ENCODE results near the gene TSHZ2.

The TSHZ2 gene

GRCh38 chr20:53069132-53069531 lies 97.0 kb downstream of the TSHZ2 start:
- no peak for TF ChIP-seq TCF12 (IDR thresholded peaks at IDR 0.05; ENCODE audit: low read depth)
- TF ChIP-seq FOXM1 (IDR thresholded peaks at IDR 0.05; ENCODE audit: borderline replicate concordance, low read depth): no peak
- TF ChIP-seq, protein P1, sequence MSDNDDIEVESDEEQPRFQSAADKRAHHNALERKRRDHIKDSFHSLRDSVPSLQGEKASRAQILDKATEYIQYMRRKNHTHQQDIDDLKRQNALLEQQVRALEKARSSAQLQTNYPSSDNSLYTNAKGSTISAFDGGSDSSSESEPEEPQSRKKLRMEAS (IDR thresholded peaks at IDR 0.05): no peak

GRCh38 chr20:53070224-53070623 lies 98.1 kb downstream of the TSHZ2 start:
- TF ChIP-seq TAF1 (IDR thresholded peaks at IDR 0.05; ENCODE audit: low read depth): no peak
- TF ChIP-seq RAD21 (IDR thresholded peaks at IDR 0.05; ENCODE audit: low read depth): no peak
- no peak for TF ChIP-seq EGR1 (IDR thresholded peaks at IDR 0.05)
- TF ChIP-seq, protein P1 (IDR thresholded peaks at IDR 0.05): no peak
- TF ChIP-seq NFIC (IDR thresholded peaks at IDR 0.05): no peak
- TF ChIP-seq CEBPB (IDR thresholded peaks at IDR 0.05): no peak
- no peak for TF ChIP-seq TEAD4 (IDR thresholded peaks at IDR 0.05)
- TF ChIP-seq USF1 (IDR thresholded peaks at IDR 0.05): no peak
- no peak for TF ChIP-seq EP300 (IDR thresholded peaks at IDR 0.05; ENCODE audit: borderline replicate concordance)
- no peak for TF ChIP-seq REST (IDR thresholded peaks at IDR 0.05; ENCODE audit: low read depth)
- TF ChIP-seq TCF12 (IDR thresholded peaks at IDR 0.05; ENCODE audit: low read depth): no peak
- no peak for TF ChIP-seq CREB1 (IDR thresholded peaks at IDR 0.05; ENCODE audit: low read depth)
- no peak for TF ChIP-seq FOXM1 (IDR thresholded peaks at IDR 0.05; ENCODE audit: borderline replicate concordance, low read depth)

- no peak for TF ChIP-seq TAF1 (IDR thresholded peaks at IDR 0.05; ENCODE audit: low read depth)
- TF ChIP-seq, protein P1 (IDR thresholded peaks at IDR 0.05): no peak
- no peak for TF ChIP-seq EGR1 (IDR thresholded peaks at IDR 0.05)
Measured at GRCh38 chr20:53070706-53071392, 98.7 kb downstream of the TSHZ2 start.

DNA sequence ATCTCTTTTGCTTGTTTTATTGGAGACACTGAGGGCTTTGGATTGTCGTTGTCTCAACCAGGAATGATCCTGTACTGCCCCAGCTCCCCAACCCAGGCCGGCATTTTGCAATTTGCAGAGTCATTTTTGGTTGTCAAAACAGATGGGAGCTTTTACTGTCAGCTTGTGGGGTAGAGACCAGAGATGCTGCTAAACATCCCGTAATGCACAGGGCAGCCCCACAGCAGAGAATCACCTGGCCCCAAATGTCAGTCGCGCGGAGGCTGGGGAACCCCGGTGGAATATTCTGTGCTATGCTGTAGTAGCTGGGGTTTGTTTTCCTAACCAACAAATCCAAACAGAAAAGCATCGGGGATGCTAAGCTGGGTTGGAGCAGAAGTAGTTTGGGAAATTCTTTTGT lies 99.7 kb downstream of the TSHZ2 start:
- TF ChIP-seq USF1 (IDR thresholded peaks at IDR 0.05) (no peak), EP300 (IDR thresholded peaks at IDR 0.05; ENCODE audit: borderline replicate concordance) (no peak), ZBTB7A (IDR thresholded peaks at IDR 0.05; ENCODE audit: low read depth) (no peak), REST (IDR thresholded peaks at IDR 0.05; ENCODE audit: low read depth) (no peak), TEAD4 (IDR thresholded peaks at IDR 0.05) (no peak), EGR1 (IDR thresholded peaks at IDR 0.05) (no peak), TAF1 (IDR thresholded peaks at IDR 0.05; ENCODE audit: low read depth) (no peak), CREB1 (IDR thresholded peaks at IDR 0.05; ENCODE audit: low read depth) (no peak), NFIC (IDR thresholded peaks at IDR 0.05) (no peak), YY1 (IDR thresholded peaks at IDR 0.05; ENCODE audit: low read depth) (no peak), CEBPB (IDR thresholded peaks at IDR 0.05) (no peak), FOXM1 (IDR thresholded peaks at IDR 0.05; ENCODE audit: borderline replicate concordance, low read depth) (no peak), TCF12 (IDR thresholded peaks at IDR 0.05; ENCODE audit: low read depth) (no peak), RAD21 (IDR thresholded peaks at IDR 0.05; ENCODE audit: low read depth) (no peak)
- TF ChIP-seq, protein P1 (IDR thresholded peaks at IDR 0.05): no peak

- TF ChIP-seq YY1 (IDR thresholded peaks at IDR 0.05; ENCODE audit: low read depth): no peak
- TF ChIP-seq TEAD4 (IDR thresholded peaks at IDR 0.05): no peak
- TF ChIP-seq CREB1 (IDR thresholded peaks at IDR 0.05; ENCODE audit: low read depth): no peak
- no peak for TF ChIP-seq EGR1 (IDR thresholded peaks at IDR 0.05)
- no peak for TF ChIP-seq REST (IDR thresholded peaks at IDR 0.05; ENCODE audit: low read depth)
- no peak for TF ChIP-seq CEBPB (IDR thresholded peaks at IDR 0.05)
- no peak for TF ChIP-seq TCF12 (IDR thresholded peaks at IDR 0.05; ENCODE audit: low read depth)
- TF ChIP-seq USF1 (IDR thresholded peaks at IDR 0.05): no peak
- TF ChIP-seq TAF1 (IDR thresholded peaks at IDR 0.05; ENCODE audit: low read depth): no peak
- TF ChIP-seq EP300 (IDR thresholded peaks at IDR 0.05; ENCODE audit: borderline replicate concordance): no peak
- no peak for TF ChIP-seq NFIC (IDR thresholded peaks at IDR 0.05)
- no peak for TF ChIP-seq ZBTB7A (IDR thresholded peaks at IDR 0.05; ENCODE audit: low read depth)
- TF ChIP-seq, protein P1 (IDR thresholded peaks at IDR 0.05): no peak
Measured at GRCh38 chr20:53072923-53073579, 100.9 kb downstream of the TSHZ2 start.

Data from Ishikawa (cell line).